Measurements from ENCODE around the gene SLC13A2.

Gene SLC13A2

DNA sequence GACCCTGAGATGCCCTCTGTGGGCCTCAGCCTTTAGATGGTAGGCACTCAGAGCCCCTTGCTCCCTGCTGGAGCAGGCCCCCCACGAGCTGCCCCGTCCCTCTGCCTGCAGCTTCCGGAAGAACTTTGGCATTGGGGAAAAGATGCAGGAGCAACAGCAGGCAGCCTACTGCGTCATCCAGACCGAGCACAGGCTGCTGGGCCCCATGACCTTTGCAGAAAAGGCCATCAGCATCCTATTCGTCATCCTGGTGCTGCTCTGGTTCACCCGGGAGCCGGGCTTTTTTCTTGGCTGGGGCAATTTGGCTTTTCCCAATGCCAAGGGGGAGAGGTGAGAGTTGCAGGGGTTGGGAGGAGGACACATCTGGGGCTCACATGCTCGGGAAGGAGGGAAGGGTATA is 20.0 kb downstream of the SLC13A2 start:
- no peak for DNase-seq

DNA sequence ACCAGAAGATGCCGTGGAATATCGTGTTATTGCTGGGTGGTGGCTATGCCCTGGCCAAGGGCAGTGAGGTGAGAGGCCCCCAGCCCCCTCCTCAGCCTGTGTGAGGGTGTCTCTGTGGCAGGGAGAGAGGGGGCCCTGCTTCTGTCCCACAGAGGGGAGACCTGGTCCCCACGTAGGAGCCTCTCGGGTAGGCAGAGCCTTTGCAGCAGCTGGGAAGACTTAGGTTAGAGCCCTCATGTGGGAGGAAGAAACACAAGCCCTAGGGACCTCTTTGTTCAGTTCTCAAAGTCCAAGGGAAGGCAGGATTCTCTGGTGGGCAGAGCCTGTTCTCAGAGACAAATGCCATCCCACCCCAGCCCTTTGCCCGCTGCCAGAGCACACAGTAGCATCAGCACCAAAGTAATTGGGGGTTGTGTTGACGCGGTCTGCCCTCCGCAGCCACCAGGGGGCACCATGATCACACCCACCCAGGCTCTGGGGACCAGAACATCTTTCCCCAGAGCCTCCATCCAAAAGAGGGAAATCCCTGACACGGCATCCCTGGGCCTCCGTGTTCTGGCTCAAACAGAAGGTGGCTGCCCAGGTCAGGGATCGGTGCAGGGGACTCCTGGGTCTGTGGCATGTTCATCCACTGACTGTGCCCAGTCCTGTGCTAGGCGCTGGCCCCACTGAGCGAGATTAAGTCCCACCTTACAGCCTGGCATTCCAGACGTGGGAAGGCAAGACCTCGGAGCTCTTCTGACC is 21.2 kb downstream of the SLC13A2 start:
- peak; percentile 34 for DNase-seq

DNA sequence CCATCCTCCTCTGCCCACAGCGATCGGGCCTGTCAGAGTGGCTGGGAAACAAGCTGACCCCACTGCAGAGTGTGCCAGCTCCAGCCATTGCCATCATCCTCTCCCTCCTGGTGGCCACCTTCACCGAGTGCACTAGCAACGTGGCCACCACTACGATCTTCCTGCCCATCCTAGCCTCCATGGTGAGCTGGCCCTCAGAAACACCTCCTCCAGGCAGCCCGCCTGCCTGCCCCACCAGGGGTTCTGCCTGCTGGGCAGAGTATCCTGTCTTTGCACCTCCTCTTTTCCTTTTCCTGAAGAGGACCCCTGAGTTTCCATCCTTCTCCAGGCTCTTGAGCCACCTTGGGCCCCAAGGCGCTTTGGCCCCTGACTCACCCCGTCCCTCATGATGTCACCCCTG is 22.2 kb downstream of the SLC13A2 start:
- DNase-seq, result no peak

DNA sequence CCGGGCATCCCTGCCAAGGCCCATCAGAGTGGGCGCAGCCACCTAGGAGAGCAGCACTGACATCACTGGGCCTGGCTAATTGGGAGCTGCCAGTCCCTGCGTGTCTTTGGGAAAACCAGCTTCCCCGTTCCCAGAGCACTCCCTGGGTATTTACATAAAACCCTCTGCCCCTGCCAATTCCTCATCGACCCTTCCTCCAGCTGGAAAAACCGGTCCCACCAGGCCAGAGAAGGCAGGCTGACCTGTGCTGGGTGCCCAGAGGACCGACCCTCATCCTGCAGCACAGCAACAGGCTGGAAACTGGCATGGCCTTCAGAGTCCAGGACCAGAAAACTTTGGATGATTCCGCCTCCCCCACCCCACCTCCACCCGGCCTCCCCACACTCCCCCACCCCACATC is 24.5 kb downstream of the SLC13A2 start:
- DNase-seq, result no peak

DNA sequence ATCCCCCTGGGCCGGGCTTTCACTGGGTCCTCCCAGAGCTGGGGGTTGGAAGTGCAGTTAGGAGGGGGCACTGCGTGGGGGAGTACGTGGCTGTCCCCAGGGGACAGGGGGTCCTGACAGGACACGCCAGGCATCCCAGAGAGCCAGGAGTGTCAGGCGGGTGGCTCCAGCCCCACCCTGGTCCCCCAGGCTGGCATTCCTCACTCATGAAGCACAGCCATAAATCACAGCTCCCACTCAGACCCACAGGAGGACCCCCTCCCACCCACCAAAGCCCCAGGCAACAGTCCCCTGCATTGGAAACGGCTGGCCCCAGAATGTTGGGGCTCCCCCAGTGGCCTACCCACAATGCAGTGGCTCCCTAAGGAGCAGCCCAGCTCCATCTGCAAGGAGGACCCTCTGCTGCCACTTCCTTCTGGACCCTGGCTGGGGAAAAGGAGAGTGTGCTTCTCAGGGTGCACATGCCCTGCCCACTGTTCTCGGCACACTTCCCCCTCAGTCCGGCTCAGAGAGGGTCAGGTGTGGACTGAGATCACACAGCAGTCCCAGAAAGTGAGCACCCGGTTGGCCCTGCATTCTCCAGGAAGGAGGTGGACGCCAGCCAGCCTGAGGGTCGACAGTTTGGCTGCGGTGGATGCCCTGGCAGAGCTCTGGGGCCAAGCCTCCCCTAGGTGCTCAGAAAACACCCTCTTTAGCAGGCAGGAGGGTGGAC is 25.4 kb downstream of the SLC13A2 start:
- DNase-seq, result no peak

DNA sequence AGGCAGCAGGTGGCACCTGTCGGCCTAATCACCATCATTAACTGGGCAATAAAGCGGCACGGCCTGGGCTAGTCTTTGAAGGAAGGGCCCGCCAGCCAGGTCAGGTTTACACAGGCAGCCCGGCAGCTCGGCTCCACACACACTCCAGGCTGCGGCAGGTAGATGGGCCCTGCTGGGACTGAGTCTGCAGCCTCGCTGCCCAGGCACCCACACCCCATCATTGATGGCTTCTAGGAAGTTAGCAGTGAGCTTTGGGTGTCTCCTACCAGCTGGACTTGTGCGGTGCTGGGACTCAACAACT is 25.9 kb downstream of the SLC13A2 start:
- DNase-seq, result no peak

DNA sequence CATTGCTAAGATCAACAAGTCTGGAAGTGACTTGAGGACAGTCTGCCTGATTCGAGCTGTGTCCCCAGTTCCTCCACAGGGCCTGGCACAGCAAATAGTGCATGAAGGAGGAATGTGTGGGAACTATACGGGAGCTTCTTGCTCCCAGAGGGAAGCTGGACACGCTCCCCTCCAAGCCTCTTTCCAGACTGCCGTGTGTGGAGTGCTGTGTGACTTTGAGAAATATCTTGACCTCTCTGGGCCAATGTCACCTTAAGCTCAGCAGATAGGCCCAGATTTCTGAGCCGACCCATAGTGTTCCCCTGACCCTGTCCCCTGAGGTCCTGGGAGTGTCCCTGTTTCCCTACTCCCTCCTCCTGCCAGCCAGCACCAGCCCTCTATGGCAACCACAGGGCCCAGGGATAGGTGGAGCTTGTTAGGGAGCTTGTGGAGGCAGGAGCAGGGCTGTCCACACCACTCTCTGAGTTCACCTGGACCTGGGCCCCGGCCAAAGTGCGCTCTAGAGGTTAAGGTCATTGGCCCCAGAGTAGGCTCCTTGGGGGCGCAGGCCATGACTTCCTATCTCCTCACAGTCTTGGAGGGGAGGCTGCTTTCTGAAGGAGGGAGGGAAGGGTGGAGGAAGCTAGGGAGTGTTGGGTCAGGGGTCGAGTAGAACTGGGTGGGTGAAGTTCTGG is 26.4 kb downstream of the SLC13A2 start:
- no peak for DNase-seq

DNA sequence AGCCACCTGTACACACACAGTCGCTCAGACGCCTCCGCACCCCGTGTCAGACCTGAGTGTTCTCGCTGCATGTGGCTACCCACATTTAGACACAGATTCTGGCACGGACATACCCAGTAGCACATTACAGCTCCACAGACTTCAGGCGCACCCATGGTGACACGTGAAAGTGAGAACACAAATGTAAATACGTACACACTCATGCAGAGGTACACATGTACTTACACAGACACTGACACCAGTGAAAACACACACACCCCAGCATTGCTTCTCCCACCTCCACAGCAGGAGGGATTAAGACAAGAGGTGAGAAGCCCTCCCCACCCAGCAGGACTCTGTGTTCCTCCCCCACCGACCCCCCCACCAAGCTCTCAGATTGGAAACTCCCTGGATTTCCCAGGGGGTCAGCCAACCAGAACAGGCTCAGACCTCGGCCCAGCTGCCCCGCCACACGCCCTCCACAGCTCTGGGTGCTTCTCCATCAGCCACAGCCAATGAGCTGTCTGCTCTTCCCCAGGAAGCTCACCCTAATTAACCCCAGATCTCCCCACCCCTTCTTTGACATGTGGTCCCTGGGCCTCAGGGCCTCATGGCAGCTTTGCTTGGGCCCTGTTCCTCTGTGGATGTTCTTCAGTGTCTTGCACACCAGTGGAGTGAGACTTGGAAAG is 27.4 kb downstream of the SLC13A2 start:
- no peak for DNase-seq

DNA sequence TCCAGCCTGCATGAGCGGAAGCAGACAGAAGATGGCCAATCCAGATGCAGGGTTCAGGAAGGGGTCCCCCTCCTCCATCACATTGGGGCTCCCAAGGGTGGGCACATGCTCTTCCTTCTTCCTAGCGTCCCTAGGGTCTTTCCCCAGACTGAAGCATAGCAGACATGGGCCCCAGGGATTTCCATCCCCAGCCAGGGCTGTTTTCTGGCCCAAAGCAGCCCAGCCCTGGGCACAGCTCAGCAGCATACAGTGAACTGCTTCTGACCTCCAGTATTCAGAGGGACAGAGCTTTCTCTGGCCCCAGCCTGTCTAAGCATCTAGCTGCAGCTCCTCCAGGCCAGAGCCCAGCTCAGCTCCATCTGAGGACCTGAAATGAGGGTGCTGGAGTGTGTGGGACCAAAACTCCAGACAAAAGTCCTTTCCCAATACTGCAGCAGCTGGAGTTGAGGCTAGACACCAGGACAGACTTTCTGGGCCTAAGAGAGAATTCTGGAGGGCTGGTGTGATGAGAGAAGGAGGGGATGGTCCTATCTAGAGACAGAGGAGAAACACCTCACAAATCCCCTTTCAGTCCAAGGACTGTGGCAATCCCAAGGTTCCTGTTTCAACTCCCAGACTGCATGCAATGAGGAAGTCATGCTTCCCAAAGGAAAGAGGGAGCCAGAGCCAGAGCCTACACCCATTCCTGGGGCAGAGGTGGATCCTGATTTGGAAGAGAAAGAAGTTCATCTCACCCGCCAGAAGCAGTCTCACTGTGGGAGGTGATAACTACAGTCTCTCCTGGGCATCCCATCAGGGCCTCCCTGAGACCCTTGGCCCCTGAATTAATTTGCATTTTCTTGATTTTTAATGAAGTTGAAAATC is 28.2 kb downstream of the SLC13A2 start:
- no peak for DNase-seq

DNA sequence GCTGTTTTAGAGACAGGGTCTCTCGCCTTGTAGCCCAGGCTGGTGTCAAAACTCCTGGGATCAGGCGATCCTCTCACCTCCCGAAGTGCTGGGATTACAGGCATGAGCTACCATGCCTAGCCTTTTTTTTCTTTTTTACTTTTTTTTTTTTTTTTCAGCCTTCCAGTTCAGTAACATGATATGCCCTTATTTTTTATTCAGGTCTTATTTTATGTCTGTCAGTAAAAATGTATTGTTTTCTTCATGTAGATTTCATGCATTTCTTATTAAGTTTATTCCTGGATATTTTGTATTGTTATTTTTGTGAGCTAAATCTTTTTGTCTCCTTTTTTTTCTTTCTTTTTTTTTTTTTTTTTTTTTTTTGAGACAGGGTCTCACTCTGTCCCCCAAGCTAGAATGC is 30.0 kb downstream of the SLC13A2 start:
- no peak for DNase-seq

DNA sequence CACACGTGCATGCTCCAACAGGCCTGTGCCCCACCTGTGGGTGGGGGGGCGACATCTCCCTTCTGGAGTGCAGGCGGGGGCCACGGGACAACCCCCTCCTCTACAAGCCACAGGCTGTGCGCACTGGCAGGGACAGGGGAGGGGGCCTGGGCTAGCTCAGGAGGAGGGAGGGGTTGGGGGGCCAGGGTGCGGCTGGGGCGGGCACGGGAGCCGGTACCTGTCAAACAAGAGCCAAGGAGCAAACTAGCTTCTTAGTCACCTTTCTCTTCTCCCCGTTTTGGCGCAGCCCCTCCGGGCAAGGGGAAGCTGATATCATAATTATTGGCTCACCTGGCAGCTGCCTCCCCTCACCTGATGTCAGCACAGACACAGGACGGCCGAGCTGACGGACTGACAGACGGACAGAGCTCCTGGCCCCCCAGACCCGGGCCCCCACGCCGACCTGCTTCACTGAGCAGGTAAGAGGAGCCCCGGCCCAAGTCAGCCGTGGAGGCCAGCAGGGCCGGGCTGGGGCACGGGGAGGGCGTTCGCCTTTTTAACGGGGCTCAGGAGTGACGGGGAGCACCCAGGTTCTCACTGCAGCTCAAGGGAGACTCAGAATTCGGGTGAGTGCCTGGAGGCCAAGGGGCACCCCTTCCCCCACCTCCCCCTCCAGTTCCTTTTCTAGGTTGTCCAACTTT is 32.7 kb downstream of the SLC13A2 start, which contains the start of gene FOXN1:
TSS of gene FOXN1 (plus strand) at position 363 of the 680 bp plus-strand sequence. CDS start 17,622 bp downstream, outside the sequence.
- no peak for DNase-seq

DNA sequence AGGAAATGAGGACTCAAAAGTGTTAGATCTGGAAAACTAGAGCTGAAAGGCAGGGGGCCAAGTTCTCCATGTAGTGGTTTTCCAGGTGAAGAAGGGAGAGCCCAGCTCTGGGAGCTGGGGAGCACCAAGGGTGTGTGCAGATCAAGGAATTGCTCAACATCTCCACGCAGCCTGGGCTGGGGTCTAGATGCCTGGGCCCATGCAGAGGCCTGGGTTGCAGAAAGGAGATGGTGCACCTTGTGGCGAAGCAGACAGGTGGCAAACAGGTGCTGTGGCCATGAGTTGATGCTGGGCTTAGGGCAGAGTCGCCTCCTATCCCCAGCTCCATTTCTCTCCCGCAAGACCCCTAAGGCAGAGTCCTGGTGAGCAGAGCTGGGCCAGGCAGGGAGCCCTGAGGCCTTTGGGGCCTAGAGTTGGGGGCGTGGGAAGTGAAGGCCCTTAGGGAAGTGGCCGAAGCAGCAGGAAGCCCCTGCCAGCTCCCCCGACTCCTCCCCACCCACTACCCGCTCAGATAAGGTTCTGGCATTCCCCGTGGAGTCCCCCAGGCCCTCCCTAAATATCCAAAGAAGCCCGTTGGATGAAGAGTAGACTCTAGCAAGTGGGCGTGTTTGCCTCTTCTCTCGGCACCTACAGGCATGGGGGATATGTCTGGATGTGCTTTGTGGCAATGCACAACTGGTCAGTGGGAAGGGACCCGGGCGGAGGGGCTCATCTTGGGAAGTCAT is 33.5 kb downstream of the SLC13A2 start:
- no peak for DNase-seq

DNA sequence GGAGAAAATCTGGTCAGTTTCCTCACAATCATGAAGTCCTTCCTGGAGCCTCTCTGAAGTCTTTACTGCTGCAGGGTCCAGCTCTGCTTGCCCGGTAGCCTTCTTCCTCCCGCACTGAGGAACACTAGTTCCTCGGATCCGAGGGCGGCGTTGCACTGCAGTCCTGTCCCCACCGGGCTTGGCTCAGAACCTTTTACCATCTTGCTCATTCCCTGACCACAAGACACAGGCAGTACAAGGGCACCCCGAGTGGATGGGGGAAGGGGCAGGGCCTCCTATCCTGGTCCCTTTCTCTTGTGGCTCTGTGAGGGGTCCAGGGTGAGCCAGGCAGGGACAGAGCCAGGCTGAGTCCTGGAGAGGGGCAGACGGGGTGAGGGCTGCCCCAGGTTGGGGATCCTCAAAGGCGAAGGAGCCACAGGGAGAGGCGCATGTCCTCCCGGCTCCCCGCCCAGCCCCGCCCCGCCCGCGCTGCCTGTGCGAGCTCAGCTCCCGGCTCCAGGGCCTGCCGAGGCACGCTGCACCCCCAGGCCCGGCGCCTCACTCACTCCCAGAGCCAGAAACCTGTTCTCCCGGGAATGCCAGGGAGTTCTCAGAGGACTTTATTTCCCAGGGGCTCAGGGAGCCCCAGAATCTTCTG is 34.2 kb downstream of the SLC13A2 start:
- DNase-seq, result no peak

DNA sequence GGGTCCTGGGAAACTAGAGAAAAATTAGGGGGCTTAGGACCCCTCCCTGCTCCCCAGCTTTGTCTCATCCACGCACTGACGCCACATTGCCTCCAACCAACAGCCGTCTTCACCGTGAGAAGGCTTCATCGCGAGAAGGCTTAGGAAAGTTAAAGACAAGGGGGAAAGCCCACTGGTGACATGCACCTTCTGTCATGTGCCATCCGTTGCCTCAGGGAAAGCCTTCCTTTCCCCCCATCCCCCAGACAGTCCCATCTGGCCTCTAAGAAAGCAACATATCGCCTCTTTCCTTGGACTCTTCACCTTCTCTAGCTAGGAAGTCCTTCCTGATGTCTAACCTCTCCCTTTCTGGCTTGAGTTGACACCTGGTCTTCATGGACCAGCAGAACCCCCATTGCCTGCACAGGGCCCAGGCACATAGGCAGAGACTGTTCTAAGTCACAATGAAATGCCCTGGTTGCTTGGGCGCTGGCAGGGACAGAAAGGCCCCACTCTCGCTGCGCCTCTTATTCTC is 34.8 kb downstream of the SLC13A2 start:
- DNase-seq, result no peak

DNA sequence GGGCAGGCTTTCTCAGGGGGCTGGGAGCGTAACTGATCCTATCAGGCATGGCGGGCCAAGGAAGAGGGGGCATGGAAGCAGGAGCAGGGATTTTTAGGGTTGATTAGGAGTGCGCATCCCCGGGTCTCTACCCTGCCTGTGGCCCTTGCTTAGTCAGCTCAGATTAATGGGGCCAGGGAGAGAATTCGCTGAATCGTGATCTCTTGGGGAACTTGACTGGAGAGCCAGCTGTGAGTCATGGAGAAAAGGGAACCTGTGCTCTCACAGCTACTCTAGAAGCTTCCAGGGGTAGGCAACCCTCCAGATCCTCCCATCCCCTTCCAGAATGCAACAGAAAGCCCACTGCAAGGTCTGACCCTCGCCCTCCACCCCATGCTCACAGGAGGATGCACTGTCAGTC is 36.3 kb downstream of the SLC13A2 start:
- DNase-seq, result no peak

DNA sequence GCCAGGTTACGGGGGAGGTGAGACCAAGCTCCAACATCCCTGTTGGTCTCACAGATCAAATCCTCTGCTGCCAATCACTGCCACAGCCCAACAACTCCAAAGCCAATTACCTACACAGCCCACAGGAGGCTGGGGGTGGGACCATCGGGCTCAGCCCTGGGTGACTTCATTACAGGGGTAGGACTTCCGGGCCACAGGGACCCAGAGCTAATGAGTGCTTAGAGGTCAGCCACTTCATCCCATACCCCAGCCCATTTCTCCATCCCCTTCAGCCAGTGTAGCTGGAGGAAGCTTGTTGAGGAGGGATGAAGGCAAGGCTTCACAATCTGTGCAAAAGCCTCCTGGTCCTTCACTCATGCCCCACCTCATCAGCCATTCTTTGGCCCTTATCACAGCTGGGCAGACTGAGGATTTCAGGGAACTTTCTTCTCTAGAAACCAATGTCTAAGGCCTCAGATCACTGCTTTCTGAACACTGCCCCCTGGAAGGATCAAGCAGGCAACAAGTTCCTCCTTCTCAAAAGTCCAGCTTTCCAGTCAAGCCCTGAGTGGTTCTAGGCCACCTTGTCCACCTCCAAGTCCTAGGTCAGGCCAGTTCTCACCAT is 38.5 kb downstream of the SLC13A2 start:
- no peak for DNase-seq

DNA sequence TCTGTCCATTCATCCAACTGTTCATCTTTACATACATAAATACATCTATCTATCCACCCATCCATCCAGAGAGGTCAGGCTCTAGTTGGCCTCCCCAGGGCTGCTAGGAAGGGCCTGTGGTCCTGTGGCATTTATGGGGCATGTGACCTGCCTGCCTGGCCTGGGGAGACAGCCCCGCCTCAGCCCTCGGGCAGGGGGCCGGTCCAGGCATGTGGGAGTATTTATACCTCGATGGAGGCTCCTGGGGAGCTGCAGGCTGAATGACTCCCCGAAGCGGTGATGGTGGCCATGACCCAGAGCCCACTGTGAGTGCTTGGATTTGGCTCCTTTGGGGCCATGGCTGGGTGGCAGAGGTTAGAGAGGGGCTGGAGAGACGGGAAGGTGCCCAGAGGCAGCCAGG is 40.0 kb downstream of the SLC13A2 start:
- DNase-seq, result no peak

DNA sequence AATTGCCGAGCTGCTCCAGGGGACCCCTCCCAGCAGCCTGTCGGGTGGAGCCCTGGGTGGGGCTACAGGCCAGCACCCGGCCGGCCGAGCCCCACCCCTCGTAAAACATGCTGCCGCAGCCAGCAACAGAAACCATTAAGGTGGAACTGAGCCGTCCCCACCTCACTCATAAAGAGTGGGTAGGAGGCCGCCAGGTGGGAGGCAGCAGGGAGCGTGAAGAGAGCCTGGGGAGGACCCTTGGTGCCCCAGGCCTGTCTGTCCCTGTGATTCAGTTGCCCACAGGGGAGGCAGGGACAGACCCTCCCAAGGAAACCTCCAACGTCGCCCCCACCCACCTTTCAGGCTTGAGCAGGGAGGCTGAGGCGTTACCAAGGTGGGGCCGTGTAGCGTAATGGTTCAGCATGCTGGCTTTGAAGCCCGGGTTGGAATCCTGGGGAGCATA is 41.1 kb downstream of the SLC13A2 start:
- DNase-seq, result no peak

DNA sequence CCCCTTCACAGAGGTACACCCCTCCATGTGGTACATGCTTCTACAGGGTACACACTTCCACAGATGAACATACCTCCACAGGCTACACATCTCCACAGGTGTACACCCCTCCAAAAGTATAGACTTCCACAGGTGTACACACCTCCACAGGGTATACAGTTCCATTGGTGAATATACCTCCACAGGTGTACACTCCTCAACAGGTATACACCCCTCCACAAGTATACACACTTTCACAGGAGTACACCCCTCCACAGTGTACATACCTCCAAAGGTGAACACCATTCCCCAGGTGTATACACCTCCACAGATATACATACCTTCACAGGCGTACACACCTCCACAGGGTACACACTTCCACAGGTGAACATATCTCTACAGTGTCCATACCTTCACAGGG is 42.1 kb downstream of the SLC13A2 start:
- no peak for DNase-seq

DNA sequence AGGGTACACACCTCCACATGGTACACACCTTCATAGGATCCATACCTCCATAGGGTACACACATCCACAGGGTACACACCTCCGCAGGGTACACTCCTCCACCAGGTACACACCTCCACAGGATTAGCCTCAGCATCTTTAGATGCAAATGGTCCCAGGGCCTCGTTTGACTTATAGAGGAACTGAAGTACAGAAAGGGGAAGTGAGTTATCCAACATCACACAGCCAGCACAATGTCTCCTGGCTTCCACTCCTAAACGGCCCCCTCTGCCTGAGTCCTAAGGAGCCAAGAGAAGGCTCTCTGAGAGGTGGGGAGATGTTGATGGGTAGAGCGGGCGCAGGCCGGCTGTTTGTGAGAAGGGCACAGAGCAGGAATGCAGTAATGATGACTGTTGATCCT is 44.7 kb downstream of the SLC13A2 start:
- no peak for DNase-seq
